ENCODE measurements around the gene DNASE2B.

DNASE2B gene

GRCh38 chr1:84410328-84411095 is 12.2 kb downstream of the DNASE2B start:
- FAIRE-seq (no peak), DNase-seq (ENCODE audit: insufficient read length, low spot score) (no peak)

GRCh38 chr1:84412316-84412942 is 14.1 kb downstream of the DNASE2B start:
- FAIRE-seq (no peak), DNase-seq (ENCODE audit: insufficient read length, low spot score) (no peak)

GRCh38 chr1:84415396-84415795 is 17.1 kb downstream of the DNASE2B start:
- no peak for FAIRE-seq

GRCh38 chr1:84422909-84423308 is 24.6 kb downstream of the DNASE2B start:
- FAIRE-seq = no peak
- DNase-seq (ENCODE audit: insufficient read length, low spot score) = no peak

More at GRCh38 chr1:84415396-84415795, 17.1 kb downstream of the DNASE2B start:
- no peak for DNase-seq (ENCODE audit: insufficient read length, low spot score)

GRCh38 chr1:84424513-84425149 is 26.3 kb downstream of the DNASE2B start:
- no peak for DNase-seq (ENCODE audit: insufficient read length, low spot score)
- no peak for FAIRE-seq

- FAIRE-seq = no peak
- DNase-seq (ENCODE audit: insufficient read length, low spot score) = no peak
These were observed 27.0 kb downstream of the DNASE2B start for GRCh38 chr1:84425150-84425896.

GRCh38 chr1:84426376-84426775 is 28.1 kb downstream of the DNASE2B start:
- no peak for FAIRE-seq
- DNase-seq (ENCODE audit: insufficient read length, low spot score) = no peak

- DNase-seq (ENCODE audit: insufficient read length, low spot score) = no peak
- FAIRE-seq = no peak
These were observed 29.2 kb downstream of the DNASE2B start for GRCh38 chr1:84427250-84428188.

- DNase-seq (ENCODE audit: insufficient read length, low spot score) (no peak), FAIRE-seq (no peak)
These were observed 30.0 kb downstream of the DNASE2B start for GRCh38 chr1:84428235-84428634.

GRCh38 chr1:84429231-84429630 is 30.9 kb downstream of the DNASE2B start:
- FAIRE-seq = no peak
- DNase-seq (ENCODE audit: insufficient read length, low spot score) = no peak

- FAIRE-seq = no peak
These were observed 32.3 kb downstream of the DNASE2B start for GRCh38 chr1:84430546-84430945.

GRCh38 chr1:84433258-84434080 is 35.2 kb downstream of the DNASE2B start:
- peak; percentile 93 for FAIRE-seq

More at GRCh38 chr1:84430546-84430945, 32.3 kb downstream of the DNASE2B start:
- DNase-seq (ENCODE audit: insufficient read length, low spot score) = no peak

GRCh38 chr1:84434081-84434769 is 35.9 kb downstream of the DNASE2B start:
- no peak for FAIRE-seq
- DNase-seq (ENCODE audit: insufficient read length, low spot score) = no peak

More at GRCh38 chr1:84433258-84434080, 35.2 kb downstream of the DNASE2B start:
- peak; percentile 13 for DNase-seq (ENCODE audit: insufficient read length, low spot score)

- DNase-seq (ENCODE audit: insufficient read length, low spot score) = no peak
- peak; percentile 67 for FAIRE-seq
These were observed 36.7 kb downstream of the DNASE2B start for GRCh38 chr1:84434801-84435549.

- DNase-seq (ENCODE audit: insufficient read length, low spot score) (no peak), FAIRE-seq (peak; percentile 37)
These were observed 38.8 kb downstream of the DNASE2B start for GRCh38 chr1:84436876-84437655.

- FAIRE-seq = peak; percentile 84
- DNase-seq (ENCODE audit: insufficient read length, low spot score) = peak; percentile 9
These were observed 44.0 kb downstream of the DNASE2B start for GRCh38 chr1:84442256-84442655.
